OCI-LY3 (cell line): Measurements from ENCODE around the gene CRYGC.

Experiments used
- H2AFZ ChIP-seq: fragments of 200-600, 300-600 bp; shearing (Covaris generic); 2 replicates; pipeline ENCODE4 v1.6.0; 2014; ENCODE audit warnings: antibody characterized with exemption, low read depth, low read length
- H3K27ac ChIP-seq: fragments of 200-600, 300-600 bp; sonication (generic); 2 replicates; pipeline ENCODE4 v1.5.1; 2014; ENCODE audit warnings: mild to moderate bottlenecking, low read length, moderate library complexity, mixed read lengths
- H3K27me3 ChIP-seq: fragments of 200-600, 300-600 bp; sonication (generic); 2 replicates; pipeline ENCODE4 v1.6.1; 2014; ENCODE audit warnings: low read depth, low read length, mixed read lengths
- H3K36me3 ChIP-seq: fragments of 200-600, 300-600 bp; sonication (generic); replicated peaks from 2 replicates; pipeline ENCODE3; 2014; ENCODE audit warnings: low read depth, low read length, mixed read lengths
- H3K4me1 ChIP-seq: fragments of 300-600, 200-600 bp; sonication (generic); 2 replicates; pipeline ENCODE4 v1.6.1; 2014; ENCODE audit warnings: low read length, mixed read lengths
- H3K4me2 ChIP-seq: fragments of 200-600, 300-600 bp; sonication (generic); 2 replicates; pipeline ENCODE4 v1.6.1; 2014; ENCODE audit warnings: low read length, mixed read lengths
- H3K4me3 ChIP-seq: fragments of 300-600, 200-600 bp; sonication (generic); 2 replicates; pipeline ENCODE4 v1.5.1; 2014; ENCODE audit warnings: antibody characterized with exemption, mild to moderate bottlenecking, low read length, moderate library complexity
- H3K79me2 ChIP-seq: fragments of 300-600, 200-600 bp; shearing (Covaris generic); 2 replicates; pipeline ENCODE4 v1.6.1; 2014; ENCODE audit warnings: mild to moderate bottlenecking, low read length, mixed read lengths
- H3K9ac ChIP-seq: fragments of 300-600, 200-600 bp; shearing (Covaris generic); 2 replicates; pipeline ENCODE4 v1.6.0; 2014; ENCODE audit warnings: mild to moderate bottlenecking, low read length, moderate library complexity
- H3K9me3 ChIP-seq: fragments of 200-600, 300-600 bp; shearing (Covaris generic); 2 replicates; pipeline ENCODE4 v1.6.1; 2014; ENCODE audit warnings: low read length, mixed read lengths; ENCODE audit not compliant: insufficient read depth
- H4K20me1 ChIP-seq: fragments of 200-600, 300-600 bp; sonication (generic); 2 replicates; pipeline ENCODE4 v1.6.1; 2016; ENCODE audit warnings: low read length, mixed read lengths; ENCODE audit not compliant: insufficient read depth
- CTCF ChIP-seq: fragments of 200-600, 300-600 bp; sonication (generic); IDR thresholded peaks from 2 replicates; pipeline ENCODE4 v1.5.1; 2014; ENCODE audit warnings: antibody characterized with exemption, low read length, low read depth
- EZH2phosphoT487 ChIP-seq: fragments of 200-600 bp; shearing (Covaris generic); IDR thresholded peaks from 2 replicates; pipeline ENCODE4 v1.6.1; 2018; ENCODE audit warnings: antibody characterized with exemption, mixed run types, low read depth

Gene CRYGC

GRCh38 chr2:208129744-208130711 lies at the start of gene CRYGC:
CRYGC (minus strand) TSS chr2:208129828; CDS start chr2:208129792, 36 bp downstream.
- no peaks in the 10 kb centered on the region for H3K79me2 ChIP-seq
- H3K4me2 ChIP-seq = no peak within 1 kb of the TSS
- no peak within 1 kb of the TSS for H3K4me3 ChIP-seq
- H3K4me1 ChIP-seq = no peaks in the 10 kb centered on the region
- no peaks in the 10 kb centered on the region for H3K36me3 ChIP-seq
- TF ChIP-seq CTCF = no peak
- TF ChIP-seq EZH2phosphoT487 = no peak
- H3K27ac ChIP-seq = no peak within 1 kb of the TSS
- no peak within 1 kb of the TSS for H3K9ac ChIP-seq
- H4K20me1 ChIP-seq = no peaks in the 10 kb centered on the region
- H2AFZ ChIP-seq = no peak within 1 kb of the TSS
- no peaks in the 10 kb centered on the region for H3K27me3 ChIP-seq
- H3K9me3 ChIP-seq = no peaks in the 10 kb centered on the region

- Histone ChIP-seq H3K9me3 (no peaks in the 10 kb centered on the region), H3K79me2 (no peaks in the 10 kb centered on the region), H2AFZ (peak overlapping the region; percentile 39; the same call in 1 of the 2 replicates), H3K4me1 (peaks cover 12% of the 10 kb centered on the region), H4K20me1 (no peaks in the 10 kb centered on the region), H3K36me3 (no peaks in the 10 kb centered on the region), H3K4me2 (0 out of 2 replicates have a peak overlapping the region, but pooled peaks have one; percentile 2), H3K27me3 (no peaks in the 10 kb centered on the region), H3K9ac (no peak overlapping the region), H3K4me3 (no peak overlapping the region), H3K27ac (no peak overlapping the region)
- TF ChIP-seq EZH2phosphoT487 (no peak), CTCF (no peak)
These were observed 49.5 kb upstream of the CRYGC start for GRCh38 chr2:208179028-208179609.

GRCh38 chr2:208175840-208176153 lies 46.2 kb upstream of the CRYGC start:
- 0 out of 2 replicates have a peak overlapping the region, but pooled peaks have one; percentile 15 for H3K4me2 ChIP-seq
- H3K36me3 ChIP-seq = no peaks in the 10 kb centered on the region
- H3K9me3 ChIP-seq = no peaks in the 10 kb centered on the region
- H2AFZ ChIP-seq = peak overlapping the region; percentile 28; the same call in 1 of the 2 replicates
- no peaks in the 10 kb centered on the region for H3K79me2 ChIP-seq
- no peaks in the 10 kb centered on the region; the same call in 1 of the 2 replicates for H3K27me3 ChIP-seq
- H3K27ac ChIP-seq = no peak overlapping the region
- H3K4me3 ChIP-seq = no peak overlapping the region
- peaks cover 11% of the 10 kb centered on the region for H3K4me1 ChIP-seq
- H3K9ac ChIP-seq = no peak overlapping the region
- TF ChIP-seq EZH2phosphoT487 (no peak), CTCF (no peak)
- no peaks in the 10 kb centered on the region for H4K20me1 ChIP-seq
